Measurements from ENCODE around the gene TMEM150B. TPM values are rescaled to one million over a fixed set of nuclear protein-coding genes. Genes with fewer than 3 reads are reported as not detected.

TMEM150B gene
- total and polyA plus RNA-seq, 2 donors (not counting 3 experiments of a cell fraction or from before 2014, with no cell fraction given), result not detected

- Histone ChIP-seq H3K4me1 (ENCODE audit: control insufficient read depth, extremely low read depth, insufficient read depth, low read length) (peaks cover 3% of the 10 kb centered on the region), H3K4me3 (replicated peaks in 1 of 3; ENCODE audit: insufficient read depth in 1 of 3, low read depth in 1 of 3, low read length in 3 of 3) (peak within 1 kb of the TSS; percentile 66 to 96 (median 79)), H3K27ac (ENCODE audit: insufficient read depth, low read depth, low read length) (peak within 1 kb of the TSS; percentile 65), H3K36me3 (ENCODE audit: control insufficient read depth in 2 of 2, extremely low read depth in 1 of 2, insufficient read depth in 2 of 2, low read length in 2 of 2) (peaks cover 0 to 2% of the 10 kb centered on the region in 2 experiments), H3K9me1 (replicated peaks; ENCODE audit: control insufficient read depth, extremely low read depth, insufficient read depth, low read length) (no peaks in the 10 kb centered on the region), H2AFZ (ENCODE audit: low read depth, low read length) (peak within 1 kb of the TSS; percentile 98), H3K27me3 (ENCODE audit: control insufficient read depth in 2 of 2, insufficient read depth in 2 of 2, low read length in 2 of 2) (peaks cover 5 to 6% of the 10 kb centered on the region in 2 experiments), H3K9me3 (replicated peaks; ENCODE audit: control insufficient read depth, insufficient read depth, low read length) (no peaks in the 10 kb centered on the region), H3K4me2 (ENCODE audit: insufficient read depth, low read length) (peak within 1 kb of the TSS; percentile 54), H3K9ac (replicated peaks; ENCODE audit: extremely low read depth, insufficient read depth, low read length) (peak within 1 kb of the TSS; percentile 64), H3K79me2 (ENCODE audit: control insufficient read depth, insufficient read depth, low read length) (no peaks in the 10 kb centered on the region), H4K20me1 (replicated peaks; ENCODE audit: control insufficient read depth, extremely low read depth, insufficient read depth, low read length) (no peaks in the 10 kb centered on the region)
- intact Hi-C loops (cut with micrococcal nuclease), result loop anchor here (1.0 to 2.0 kb wide), 2 partner anchors 21 to 59 kb away; partner anchors contain the start of genes KMT5C and PPP6R1
- FAIRE-seq (peak; percentile 94), DNase-seq (ENCODE audit: low read depth, low spot score) (peak; percentile 93)
- TF ChIP-seq POLR2A (IDR thresholded peaks at IDR 0.05; ENCODE audit: low read depth, low read length), result peak; percentile 44
- TF ChIP-seq MAX (IDR thresholded peaks at IDR 0.05; ENCODE audit: insufficient read depth, insufficient read length), result peak; percentile 67
- no peak for TF ChIP-seq MYC (IDR thresholded peaks at IDR 0.05; ENCODE audit: low read depth, low read length)
- no peak for TF ChIP-seq JUN (IDR thresholded peaks at IDR 0.05; ENCODE audit: borderline replicate concordance, insufficient read depth, insufficient read length, low read depth)
- TF ChIP-seq POLR2AphosphoS5 (IDR thresholded peaks at IDR 0.05; ENCODE audit: insufficient read depth, low read depth, low read length), result peak; percentile 72
- dilution Hi-C loops (cut with MboI; ENCODE audit: extremely low pct_ligation_motif_present, low sequenced_read_pairs), result no loop called here
- CTCF ChIA-PET, result interaction anchor here (0.8 to 1.5 kb wide), 8 partner anchors 11 to 224 kb away, joined by 3 to 7 read pairs (median 4); partner anchors contain the start of genes PPP6R1 and TMEM238
- POLR2A ChIA-PET, result interaction anchor here (0.7 to 2.0 kb wide), 4 partner anchors 21 to 197 kb away, joined by 3 to 8 read pairs (median 6); partner anchors contain the start of genes PPP6R1 and UBE2S
- BruUV-seq (replicated peaks), result no TSS peak
Observed at GRCh38 chr19:55279770-55280643, 45.1 kb downstream of the TMEM150B start, which contains the start of gene HSPBP1. TSS of gene HSPBP1 (minus strand) at chr19:55280110. CDS start at chr19:55279608, 502 bp downstream.
